Nephron progenitor cell (in vitro differentiated cells): Measurements from ENCODE around the gene TTLL12.
A peak's percentile ranks its signal among the peaks of the same experiment; 100 is the strongest.

ENCODE experiments used
- DNase-seq: peaks from one replicate; pipeline ENCODE4 v3.0.0; 2021
- H3K27ac Mint-ChIP-seq: 2 replicates; pipeline ENCODE4 v1.8.0; 2021; ENCODE audit warnings: mild to moderate bottlenecking, moderate library complexity, mixed read lengths
- H3K27me3 Mint-ChIP-seq: 2 replicates; pipeline ENCODE4 v1.8.0; 2021; ENCODE audit warnings: mild to moderate bottlenecking, low read depth, mixed read lengths; ENCODE audit not compliant: poor library complexity
- H3K36me3 Mint-ChIP-seq: 2 replicates; pipeline ENCODE4 v1.8.0; 2021; ENCODE audit warnings: low read depth, mixed read lengths
- H3K4me1 Mint-ChIP-seq: 2 replicates; pipeline ENCODE4 v1.8.0; 2021; ENCODE audit warnings: mixed read lengths
- H3K4me3 Mint-ChIP-seq: 2 replicates; pipeline ENCODE4 v1.8.0; 2021; ENCODE audit warnings: mild to moderate bottlenecking, moderate library complexity, mixed read lengths
- H3K9me3 Mint-ChIP-seq: 2 replicates; pipeline ENCODE4 v1.8.0; 2021; ENCODE audit warnings: mild to moderate bottlenecking, moderate library complexity, mixed read lengths
- CTCF ChIP-seq: fragments of 200-600 bp; sonication (generic); IDR thresholded peaks from 2 replicates; pipeline ENCODE4 v1.5.0; 2021; ENCODE audit warnings: antibody characterized with exemption

TTLL12 gene

GRCh38 chr22:43188829-43189545 is 2.1 kb upstream of the TTLL12 start:
- Mint-ChIP-seq H3K27ac (peak overlapping the region; percentile 11), H3K27me3 (peaks cover 20% of the 10 kb centered on the region), H3K4me3 (peak overlapping the region; percentile 19), H3K4me1 (peaks cover 16% of the 10 kb centered on the region), H3K9me3 (peaks cover 21% of the 10 kb centered on the region), H3K36me3 (peaks cover 7% of the 10 kb centered on the region)
- no peak for TF ChIP-seq CTCF
- no peak for DNase-seq

GRCh38 chr22:43187171-43188099 is 501 bp upstream of the TTLL12 start:
- H3K4me3 Mint-ChIP-seq = peak overlapping the region; percentile 69
- DNase-seq = peak; percentile 95
- peak; percentile 58 for TF ChIP-seq CTCF
- H3K27ac Mint-ChIP-seq = no peak overlapping the region
- peaks cover 20% of the 10 kb centered on the region for H3K27me3 Mint-ChIP-seq
- H3K36me3 Mint-ChIP-seq = peaks cover 11% of the 10 kb centered on the region
- H3K9me3 Mint-ChIP-seq = peaks cover 21% of the 10 kb centered on the region
- H3K4me1 Mint-ChIP-seq = peaks cover 25% of the 10 kb centered on the region

GRCh38 chr22:43185860-43186261 is 1.1 kb downstream of the TTLL12 start:
- Mint-ChIP-seq H3K27me3 (peaks cover 10% of the 10 kb centered on the region), H3K4me1 (peaks cover 25% of the 10 kb centered on the region), H3K4me3 (peak overlapping the region; percentile 76), H3K27ac (no peak overlapping the region), H3K9me3 (peaks cover 9% of the 10 kb centered on the region), H3K36me3 (peaks cover 20% of the 10 kb centered on the region)
- no peak for TF ChIP-seq CTCF
- DNase-seq = peak; percentile 30

GRCh38 chr22:43183496-43184277 is 3.2 kb downstream of the TTLL12 start:
- no peak for TF ChIP-seq CTCF
- Mint-ChIP-seq H3K27ac (no peak overlapping the region), H3K4me3 (no peak overlapping the region)

GRCh38 chr22:43182726-43183125 is 4.2 kb downstream of the TTLL12 start:
- Mint-ChIP-seq H3K4me1 (peaks cover 25% of the 10 kb centered on the region), H3K27me3 (no peaks in the 10 kb centered on the region), H3K9me3 (no peaks in the 10 kb centered on the region), H3K27ac (peak overlapping the region; percentile 51), H3K36me3 (peaks cover 50% of the 10 kb centered on the region), H3K4me3 (no peak overlapping the region)
- no peak for TF ChIP-seq CTCF
- DNase-seq = no peak

More at GRCh38 chr22:43183496-43184277, 3.2 kb downstream of the TTLL12 start:
- no peak for DNase-seq
- no peaks in the 10 kb centered on the region for H3K9me3 Mint-ChIP-seq
- peaks cover 25% of the 10 kb centered on the region for H3K4me1 Mint-ChIP-seq
- H3K27me3 Mint-ChIP-seq = no peaks in the 10 kb centered on the region
- peaks cover 41% of the 10 kb centered on the region for H3K36me3 Mint-ChIP-seq
